Measurements from ENCODE around the gene POTEH.
"Not testable (repeated sequence)": the region's sequence is repeated elsewhere in the genome, so short reads cannot be mapped to it uniquely, and the experiment has no call there.

POTEH gene

DNA sequence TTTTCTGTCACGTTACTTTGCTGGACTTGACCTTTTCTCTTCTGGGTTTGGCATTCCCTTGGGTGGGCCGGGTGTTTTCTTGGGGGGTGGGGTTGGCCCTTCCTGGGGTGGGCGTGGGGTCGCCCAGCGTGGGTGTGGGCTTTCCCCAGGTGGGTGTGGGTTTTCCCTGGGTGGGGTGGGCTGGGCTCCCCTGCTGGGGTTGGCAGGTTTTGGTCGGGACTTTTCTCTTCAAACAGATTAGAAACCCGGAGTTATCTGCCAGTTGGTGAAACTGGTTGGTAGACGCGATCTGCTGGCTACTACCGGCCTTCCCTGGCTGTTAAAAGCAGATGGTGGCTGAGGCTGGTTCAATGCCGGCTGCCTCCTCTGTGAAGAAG is at the start of gene POTEH:
POTEH (plus strand) TSS at position 278 of the 377 bp plus-strand sequence; CDS start at position 330, 52 bp downstream.
- DNase-seq: not testable (repeated sequence)

- not testable (repeated sequence) for DNase-seq
Measured at GRCh38 chr22:15642288-15642861, 47.5 kb upstream of the POTEH start.

GRCh38 chr22:15651954-15652353 is 37.9 kb upstream of the POTEH start:
- not testable (repeated sequence) for DNase-seq

DNA sequence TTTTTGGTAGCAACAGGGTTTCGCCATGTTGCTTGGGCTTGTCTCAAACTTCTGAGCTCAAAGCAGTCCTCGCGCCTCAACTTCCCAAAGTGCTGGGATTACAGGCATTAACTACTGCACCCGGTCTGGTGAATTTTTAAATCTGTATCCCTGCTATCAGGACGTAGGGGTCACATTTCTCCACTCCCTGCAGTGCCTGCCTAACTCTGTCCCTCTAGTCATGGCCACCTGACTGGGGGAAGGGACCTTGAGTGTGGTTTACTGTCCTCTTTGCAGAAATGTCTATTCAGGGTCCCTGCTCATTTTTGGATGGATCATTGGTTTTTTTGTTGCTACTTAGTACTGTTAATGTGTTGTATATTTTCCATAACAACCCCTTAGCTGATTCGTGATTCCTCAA is 37.1 kb upstream of the POTEH start:
- not testable (repeated sequence) for DNase-seq

DNA sequence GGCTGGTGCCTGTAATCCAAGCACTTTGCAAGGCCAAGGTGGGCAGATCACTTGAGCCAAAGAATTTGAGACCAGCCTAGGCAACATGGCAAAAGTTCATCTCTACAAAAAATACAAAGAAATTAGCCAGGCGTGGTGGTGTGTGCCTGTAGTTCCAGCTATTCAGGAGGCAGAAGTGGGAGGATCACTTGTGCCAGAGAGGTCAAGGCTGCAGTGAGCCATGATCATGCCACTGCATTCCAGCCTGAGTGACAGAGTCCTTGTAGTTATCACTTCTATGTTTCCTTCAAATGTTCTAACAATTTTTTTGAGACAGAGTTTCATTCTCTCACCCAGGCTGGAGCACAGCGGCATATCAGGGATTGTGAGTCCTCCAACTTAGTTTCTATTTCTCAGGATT is 36.6 kb upstream of the POTEH start:
- DNase-seq: not testable (repeated sequence)

DNA sequence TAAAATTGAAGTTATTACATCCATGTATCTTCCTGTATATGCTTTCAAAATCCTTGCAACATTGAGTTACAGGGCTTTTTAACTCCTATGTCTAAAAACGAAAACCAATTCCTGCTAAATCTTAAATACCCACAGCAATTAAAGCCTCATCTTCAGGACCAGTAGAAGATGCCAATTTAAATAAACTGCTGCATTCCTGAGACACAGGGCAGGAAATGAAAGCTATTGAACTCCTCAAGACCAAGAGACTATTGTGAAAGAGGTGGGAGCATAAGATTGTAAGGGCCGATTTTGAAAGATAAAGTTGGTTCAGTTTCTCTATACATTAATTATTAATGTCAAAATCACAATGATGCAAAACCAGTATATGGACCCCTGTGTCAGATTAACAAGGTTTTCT is 28.7 kb upstream of the POTEH start:
- DNase-seq: not testable (repeated sequence)

GRCh38 chr22:15664682-15665081 is 25.1 kb upstream of the POTEH start:
- DNase-seq: not testable (repeated sequence)

- DNase-seq: not testable (repeated sequence)
Measured at GRCh38 chr22:15665478-15665877, 24.3 kb upstream of the POTEH start.

DNA sequence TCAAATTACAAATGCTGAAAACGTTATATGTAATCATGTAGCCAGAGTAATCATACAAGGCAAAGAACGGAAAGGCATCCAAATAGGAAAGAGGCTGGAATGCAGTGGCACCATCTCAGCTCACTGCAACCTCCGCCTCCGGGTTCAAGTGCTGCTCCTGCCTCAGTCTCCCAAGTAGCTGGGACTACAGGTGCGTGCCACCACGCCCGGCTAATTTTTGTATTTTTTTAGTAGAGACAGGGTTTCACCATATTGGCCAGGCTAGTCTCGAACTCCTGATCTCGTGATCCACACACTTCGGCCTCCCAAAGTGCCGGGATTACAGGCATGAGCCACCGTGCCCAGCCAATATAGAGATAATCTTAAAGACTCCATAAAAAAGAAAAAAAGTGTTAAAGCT is 20.4 kb upstream of the POTEH start:
- DNase-seq: not testable (repeated sequence)

DNA sequence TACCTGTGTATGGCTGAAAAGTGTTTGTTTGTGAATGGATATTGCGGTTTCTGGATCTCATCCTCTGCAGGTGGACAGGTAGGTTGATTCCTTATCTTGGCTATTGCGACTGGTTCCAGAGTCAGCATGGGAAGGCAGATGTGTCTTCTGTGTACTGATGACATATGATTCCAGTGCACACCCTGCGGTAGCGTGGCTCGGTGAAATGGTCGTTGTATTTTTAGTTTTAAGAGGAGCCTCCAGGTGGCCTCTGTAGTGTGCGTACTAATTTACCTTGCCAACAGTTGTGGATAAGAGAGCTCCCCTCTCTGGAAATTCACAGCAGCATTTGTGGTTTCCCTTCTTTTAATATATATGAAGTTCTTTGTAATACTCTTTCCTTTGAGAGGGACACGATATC is 10.1 kb upstream of the POTEH start:
- not testable (repeated sequence) for DNase-seq

DNA sequence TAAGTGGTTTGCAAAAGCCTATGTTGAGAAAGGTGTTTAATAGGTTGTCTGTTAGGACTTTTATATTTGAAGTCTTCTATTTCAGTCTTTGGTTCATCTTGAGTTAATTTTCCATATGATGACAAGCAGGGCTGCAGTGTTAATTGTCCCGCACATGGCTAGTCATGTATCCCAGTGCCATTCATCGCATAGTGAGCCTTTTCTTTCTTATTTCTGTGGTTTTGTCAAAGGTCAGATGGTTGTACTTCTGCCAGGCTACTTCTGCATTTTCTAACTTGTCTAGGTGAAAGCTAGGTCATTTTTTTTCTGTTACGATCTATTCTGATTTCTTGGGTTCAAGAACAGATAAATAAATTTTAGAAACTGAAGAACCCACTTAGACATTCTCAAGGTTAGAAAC is 5.7 kb upstream of the POTEH start:
- DNase-seq: not testable (repeated sequence)

- not testable (repeated sequence) for DNase-seq
Measured at GRCh38 chr22:15684695-15685094, 5.1 kb upstream of the POTEH start.

GRCh38 chr22:15685641-15686040 is 4.2 kb upstream of the POTEH start:
- DNase-seq: not testable (repeated sequence)

- not testable (repeated sequence) for DNase-seq
Measured at GRCh38 chr22:15687086-15687485, 2.7 kb upstream of the POTEH start.

- DNase-seq: not testable (repeated sequence)
Measured at GRCh38 chr22:15687676-15688075, 2.1 kb upstream of the POTEH start.

GRCh38 chr22:15688090-15688489 is 1.7 kb upstream of the POTEH start:
- DNase-seq: not testable (repeated sequence)

DNA sequence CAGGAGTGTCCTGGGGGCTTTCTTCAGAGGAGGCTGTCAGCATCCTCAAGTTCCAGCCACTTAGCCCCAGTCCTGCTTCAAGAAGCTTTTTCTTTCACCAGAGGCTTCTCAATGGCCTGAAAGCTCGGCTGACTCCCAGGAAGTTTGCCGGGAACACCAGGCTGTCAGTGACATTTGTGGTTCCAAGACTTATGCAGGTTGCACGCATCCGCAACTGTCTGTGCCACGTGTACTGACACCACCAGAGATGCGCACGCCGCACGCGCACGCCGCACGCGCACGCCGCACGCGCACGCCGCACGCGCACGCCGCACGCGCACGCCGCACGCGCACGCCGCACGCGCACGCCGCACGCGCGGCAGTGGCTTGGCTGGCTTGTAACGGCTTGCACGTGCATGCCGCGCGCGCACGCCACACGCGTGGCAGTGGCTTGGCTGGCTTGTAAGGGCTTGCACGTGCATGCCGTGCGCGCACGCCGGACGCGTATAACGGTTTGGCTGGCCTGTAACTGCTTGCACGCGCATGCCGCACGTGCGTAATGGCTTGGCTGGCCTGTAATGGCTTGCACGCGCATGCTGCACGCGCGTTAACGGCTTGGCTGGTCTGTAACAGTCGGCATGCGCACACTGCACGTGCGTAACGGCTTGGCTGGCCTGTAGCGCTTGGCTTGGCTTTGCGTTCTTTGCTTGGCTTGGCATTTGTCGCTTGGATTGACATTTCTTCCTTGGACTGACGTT is 646 bp upstream of the POTEH start:
- not testable (repeated sequence) for DNase-seq

DNA sequence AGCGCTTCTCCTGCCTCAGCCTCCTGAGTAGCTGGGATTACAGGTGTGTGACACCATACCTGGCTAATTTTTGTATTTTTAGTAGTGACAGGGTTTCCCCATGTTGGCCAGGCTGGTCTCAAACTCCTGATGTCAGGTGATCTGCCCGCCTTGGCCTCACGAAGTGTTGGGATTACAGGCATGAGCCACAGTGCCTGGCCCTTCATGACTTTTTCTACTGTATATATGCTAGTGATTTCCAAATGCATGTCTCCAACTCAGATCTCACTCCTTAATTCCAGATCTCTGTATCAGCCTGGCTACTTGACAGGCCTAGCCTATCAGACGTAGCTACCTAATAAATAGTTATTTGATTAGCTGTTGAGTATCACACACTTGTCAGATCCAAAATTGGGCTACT is 23.8 kb downstream of the POTEH start:
- DNase-seq: not testable (repeated sequence)

DNA sequence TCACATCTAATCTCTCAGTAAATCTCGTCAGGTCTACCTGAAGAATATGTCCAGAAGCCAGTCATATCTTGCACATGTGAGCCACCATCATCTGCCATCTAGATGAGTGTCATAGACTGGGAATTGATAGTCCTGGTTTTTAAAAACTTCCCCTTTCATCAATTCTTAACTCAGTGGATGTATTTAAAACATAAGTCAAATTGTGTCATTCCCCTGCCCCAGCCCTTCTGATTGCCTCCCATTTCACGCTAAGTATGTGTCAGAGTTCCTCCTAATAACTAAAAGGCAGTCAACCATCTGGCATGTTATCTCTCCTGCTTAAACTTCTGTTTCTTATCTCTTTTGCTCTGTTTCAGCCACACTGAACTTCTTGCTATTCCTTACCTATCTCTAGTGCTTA is 24.3 kb downstream of the POTEH start:
- not testable (repeated sequence) for DNase-seq

DNA sequence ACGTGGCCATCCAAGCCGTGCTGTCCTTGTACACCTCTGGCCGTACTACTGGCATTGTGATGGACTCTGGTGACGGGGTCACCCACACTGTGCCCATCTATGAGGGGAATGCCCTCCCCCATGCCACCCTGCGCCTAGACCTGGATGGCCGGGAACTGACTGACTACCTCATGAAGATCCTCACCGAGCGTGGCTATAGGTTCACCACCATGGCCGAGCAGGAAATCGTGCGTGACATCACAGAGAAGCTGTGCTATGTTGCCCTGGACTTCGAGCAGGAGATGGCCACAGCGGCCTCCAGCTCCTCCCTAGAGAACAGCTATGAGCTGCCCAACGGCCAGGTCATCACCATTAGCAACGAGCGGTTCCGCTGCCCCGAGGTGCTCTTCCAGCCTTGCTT is 32.1 kb downstream of the POTEH start:
- DNase-seq: not testable (repeated sequence)

DNA sequence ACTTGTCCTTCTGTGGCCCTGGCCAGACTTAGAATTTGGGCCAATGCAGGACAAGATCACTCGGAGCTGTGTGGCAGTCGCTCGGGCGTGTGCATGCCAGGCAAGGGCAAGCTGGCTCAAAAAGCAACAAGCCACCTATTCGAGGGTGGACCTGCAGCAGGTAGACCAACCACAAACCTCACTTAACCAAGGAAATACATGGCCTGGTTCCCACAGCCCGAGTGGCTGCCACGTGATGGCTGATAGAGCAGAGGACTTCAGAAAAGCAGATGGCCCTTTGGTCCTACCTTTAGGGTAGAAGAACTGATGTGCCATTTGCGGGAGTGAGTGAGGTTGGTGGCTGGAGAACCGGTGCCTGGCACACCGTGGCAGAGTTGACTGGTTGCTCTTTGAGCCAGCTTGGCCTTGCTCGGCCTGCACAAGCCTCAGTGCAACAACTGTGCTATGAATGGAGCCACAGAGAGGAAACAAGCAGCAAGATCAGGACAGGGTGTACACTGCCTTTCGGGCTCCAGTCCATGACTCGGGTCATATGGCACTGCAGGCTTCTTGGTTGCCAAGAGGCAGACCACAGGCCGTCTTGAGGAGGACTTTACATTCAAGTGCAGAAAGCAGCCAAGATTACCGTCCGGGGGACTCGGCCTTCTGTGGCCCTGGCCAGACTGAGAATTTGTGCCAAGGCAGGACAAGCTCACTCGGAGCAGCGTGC is 39.5 kb downstream of the POTEH start:
- DNase-seq: not testable (repeated sequence)

- DNase-seq: not testable (repeated sequence)
Measured at GRCh38 chr22:15731023-15731422, 41.2 kb downstream of the POTEH start.

DNA sequence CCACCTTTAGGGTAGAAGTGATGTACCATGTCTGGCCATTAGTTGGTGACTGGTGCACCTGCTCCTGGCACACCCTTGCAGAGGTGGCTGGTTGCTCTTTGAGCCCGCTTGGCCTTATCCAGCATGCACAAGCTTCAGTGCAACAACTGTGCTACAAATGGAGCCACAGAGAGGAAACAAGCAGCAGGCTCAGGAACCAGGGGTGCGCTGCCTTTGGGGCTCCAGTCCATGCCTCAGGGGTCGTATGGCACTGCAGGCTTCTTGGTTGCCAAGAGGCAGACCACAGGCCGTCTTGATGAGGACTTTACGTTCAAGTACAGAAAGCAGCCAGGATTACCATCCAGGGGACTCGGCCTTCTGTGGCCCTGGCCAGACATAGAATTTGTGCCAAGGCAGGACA is 44.6 kb downstream of the POTEH start:
- DNase-seq: not testable (repeated sequence)
